ENCODE data around the gene TMX2. TPM values are rescaled to one million over a fixed set of nuclear protein-coding genes. Genes with fewer than 3 reads are reported as not detected.
A peak's percentile ranks its signal among the peaks of the same experiment; 100 is the strongest.
"Not testable (repeated sequence)": the region's sequence is repeated elsewhere in the genome, so short reads cannot be mapped to it uniquely, and the experiment has no call there.

Gene TMX2
- 139 and 143 TPM in 2 replicates for total RNA-seq (2014; rRNA removed; shearing (Covaris generic); ENCODE audit: low replicate concordance)

DNA sequence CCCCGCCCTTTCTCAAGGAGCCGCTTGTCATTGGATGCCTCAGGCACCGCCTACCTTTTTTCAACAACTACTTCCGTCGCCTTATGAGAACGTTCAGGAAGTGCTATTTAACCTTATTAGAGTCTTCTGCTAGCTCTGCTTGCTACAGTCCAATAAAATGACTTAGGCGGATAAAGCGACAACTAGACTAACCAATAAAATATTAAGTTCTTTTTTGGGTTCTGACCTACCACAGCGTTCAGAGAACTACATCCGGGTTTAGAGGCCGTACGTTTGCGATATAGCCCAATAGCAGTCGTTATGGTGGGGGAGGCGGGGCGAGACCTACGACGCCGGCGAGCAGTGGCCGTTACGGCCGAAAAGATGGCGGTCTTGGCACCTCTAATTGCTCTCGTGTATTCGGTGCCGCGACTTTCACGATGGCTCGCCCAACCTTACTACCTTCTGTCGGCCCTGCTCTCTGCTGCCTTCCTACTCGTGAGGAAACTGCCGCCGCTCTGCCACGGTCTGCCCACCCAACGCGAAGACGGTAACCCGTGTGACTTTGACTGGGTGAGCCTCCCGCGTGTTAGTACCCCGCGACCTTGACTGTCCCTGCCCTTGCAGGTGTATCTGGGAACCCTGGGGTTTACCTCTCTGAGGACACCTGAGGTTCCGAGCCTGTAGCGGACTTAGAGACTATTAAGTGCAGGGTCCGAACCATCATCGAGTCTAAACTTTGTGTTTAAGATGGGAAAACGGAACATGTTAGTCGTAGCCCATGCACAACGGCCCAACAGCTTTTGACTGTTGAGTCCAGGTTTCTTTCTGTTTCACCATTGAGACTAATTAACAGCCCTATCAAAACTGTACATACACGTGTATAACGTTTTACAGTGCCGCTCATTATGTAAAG, at the start of gene TMX2:
TSS of gene TMX2 (plus strand) at position 338 of the 895 bp plus-strand sequence. CDS start at position 364, 26 bp downstream.
- Histone ChIP-seq H3K4me3 (peak within 1 kb of the TSS; percentile 79), H3K27me3 (no peaks in the 10 kb centered on the region), H3K9me3 (no peaks in the 10 kb centered on the region), H3K36me3 (peaks cover 18% of the 10 kb centered on the region)
- peak; percentile 92 for DNase-seq

DNA sequence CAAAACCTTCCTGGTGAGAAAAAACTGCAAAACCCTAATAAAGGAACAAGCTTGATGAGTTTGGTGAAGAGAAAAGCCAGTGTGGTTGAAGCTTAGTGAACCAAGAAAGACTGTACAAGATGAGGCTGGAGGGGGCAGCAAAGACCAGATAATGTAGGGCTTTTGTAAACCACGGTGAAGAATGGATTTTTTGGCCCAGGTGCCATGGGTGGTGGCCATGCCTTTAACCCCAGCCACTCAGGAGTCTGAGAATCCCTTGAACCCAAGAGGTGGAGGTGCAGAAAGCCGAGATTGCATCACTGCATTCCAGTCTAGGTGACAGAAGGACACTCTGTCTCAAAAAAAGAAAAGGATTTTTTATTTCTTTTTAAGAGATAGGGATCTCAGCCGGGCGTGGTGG, 49.5 kb upstream of the TMX2 start:
- no peak overlapping the region for H3K4me3 ChIP-seq
- no peak for DNase-seq
- peaks cover 30% of the 10 kb centered on the region for H3K36me3 ChIP-seq
- H3K9me3 ChIP-seq = no peaks in the 10 kb centered on the region
- no peaks in the 10 kb centered on the region for H3K27me3 ChIP-seq

DNA sequence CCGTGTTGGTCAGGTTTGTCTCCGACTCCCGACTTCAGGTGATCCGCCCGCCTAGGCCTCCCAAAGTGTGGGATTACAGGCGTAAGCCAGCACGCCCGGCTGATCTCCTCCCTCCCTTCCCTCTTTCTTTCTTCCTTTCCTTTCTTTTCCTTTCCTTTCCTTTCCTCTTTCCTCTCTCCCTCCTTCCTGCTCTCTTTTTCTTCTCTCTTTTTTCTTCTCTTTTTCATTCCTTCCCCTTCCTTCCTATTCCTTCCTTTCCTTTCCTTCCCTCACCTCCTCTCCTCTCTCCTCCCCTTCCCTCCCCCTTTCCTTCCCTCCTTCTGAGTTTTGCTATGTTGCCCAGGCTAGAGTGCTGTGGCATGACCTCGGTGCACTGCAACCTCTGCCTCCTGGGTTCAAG, 48.4 kb upstream of the TMX2 start:
- no peak overlapping the region for H3K4me3 ChIP-seq
- peaks cover 30% of the 10 kb centered on the region for H3K36me3 ChIP-seq
- no peaks in the 10 kb centered on the region for H3K9me3 ChIP-seq
- DNase-seq = no peak
- no peaks in the 10 kb centered on the region for H3K27me3 ChIP-seq

GRCh38 chr11:57667117-57667735, 45.2 kb upstream of the TMX2 start:
- H3K27me3 ChIP-seq = no peaks in the 10 kb centered on the region
- H3K4me3 ChIP-seq = peak overlapping the region; percentile 92
- no peaks in the 10 kb centered on the region for H3K9me3 ChIP-seq
- H3K36me3 ChIP-seq = peaks cover 27% of the 10 kb centered on the region
- DNase-seq = peak; percentile 98

GRCh38 chr11:57667736-57668433, 44.5 kb upstream of the TMX2 start, which contains the start of gene ZDHHC5:
ZDHHC5 (plus strand) TSS chr11:57668114; CDS start chr11:57673091, 4,977 bp downstream.
- Histone ChIP-seq H3K4me3 (peak within 1 kb of the TSS; percentile 92), H3K27me3 (no peaks in the 10 kb centered on the region), H3K36me3 (peaks cover 30% of the 10 kb centered on the region), H3K9me3 (no peaks in the 10 kb centered on the region)
- DNase-seq = peak; percentile 99

GRCh38 chr11:57668434-57668782, 44.0 kb upstream of the TMX2 start:
- Histone ChIP-seq H3K4me3 (peak overlapping the region; percentile 92), H3K27me3 (no peaks in the 10 kb centered on the region), H3K9me3 (no peaks in the 10 kb centered on the region), H3K36me3 (peaks cover 36% of the 10 kb centered on the region)
- no peak for DNase-seq

- no peak for DNase-seq
- Histone ChIP-seq H3K4me3 (no peak overlapping the region), H3K27me3 (no peaks in the 10 kb centered on the region), H3K36me3 (peaks cover 71% of the 10 kb centered on the region), H3K9me3 (no peaks in the 10 kb centered on the region)
Observed at GRCh38 chr11:57674251-57674650, 38.1 kb upstream of the TMX2 start.

GRCh38 chr11:57675176-57675941, 37.0 kb upstream of the TMX2 start:
- H3K27me3 ChIP-seq = no peaks in the 10 kb centered on the region
- H3K9me3 ChIP-seq = no peaks in the 10 kb centered on the region
- peaks cover 71% of the 10 kb centered on the region for H3K36me3 ChIP-seq
- H3K4me3 ChIP-seq = no peak overlapping the region
- no peak for DNase-seq

DNA sequence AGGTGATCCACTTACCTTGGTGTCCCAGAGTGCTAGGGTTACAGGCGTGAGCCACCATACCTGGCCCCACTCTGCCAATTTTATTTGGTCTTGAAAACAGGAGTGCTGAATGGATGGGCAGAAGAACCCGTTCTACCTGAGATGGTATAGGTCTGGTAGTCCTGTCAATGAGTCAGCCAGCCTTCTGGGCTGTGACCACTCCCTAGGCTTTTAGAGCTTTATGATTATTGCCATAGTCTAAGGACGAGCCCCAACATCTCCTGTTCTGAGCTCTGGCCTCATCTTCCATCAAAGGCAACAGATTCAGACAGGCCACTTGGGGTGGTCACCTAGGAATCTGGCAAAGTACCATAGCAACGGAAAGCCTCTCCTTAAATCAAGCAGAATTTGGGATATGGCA, 33.0 kb upstream of the TMX2 start:
- Histone ChIP-seq H3K4me3 (no peak overlapping the region), H3K27me3 (no peaks in the 10 kb centered on the region), H3K36me3 (peaks cover 72% of the 10 kb centered on the region), H3K9me3 (no peaks in the 10 kb centered on the region)
- no peak for DNase-seq

DNA sequence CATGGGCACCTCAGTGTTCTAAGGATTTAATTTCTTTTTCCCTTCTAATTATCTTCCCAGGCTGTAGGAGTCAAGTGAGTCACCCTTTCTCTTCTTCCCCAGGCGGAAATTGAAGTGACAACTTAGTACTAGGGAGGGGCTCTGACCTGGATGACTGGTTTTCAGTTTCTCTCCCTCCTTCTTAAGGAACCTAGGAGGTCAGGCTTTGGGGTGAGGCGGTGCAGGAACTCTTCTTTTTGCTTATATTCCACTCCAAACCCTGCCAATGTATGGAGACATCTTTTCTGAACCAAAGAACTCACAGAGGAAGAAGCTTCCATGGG, 31.9 kb upstream of the TMX2 start:
- Histone ChIP-seq H3K27me3 (no peaks in the 10 kb centered on the region), H3K9me3 (no peaks in the 10 kb centered on the region), H3K4me3 (no peak overlapping the region), H3K36me3 (peaks cover 71% of the 10 kb centered on the region)
- DNase-seq = no peak

- no peaks in the 10 kb centered on the region for H3K9me3 ChIP-seq
- no peak overlapping the region for H3K4me3 ChIP-seq
- no peak for DNase-seq
- H3K27me3 ChIP-seq = no peaks in the 10 kb centered on the region
- peaks cover 69% of the 10 kb centered on the region for H3K36me3 ChIP-seq
Observed at GRCh38 chr11:57681168-57681567, 31.2 kb upstream of the TMX2 start.

DNA sequence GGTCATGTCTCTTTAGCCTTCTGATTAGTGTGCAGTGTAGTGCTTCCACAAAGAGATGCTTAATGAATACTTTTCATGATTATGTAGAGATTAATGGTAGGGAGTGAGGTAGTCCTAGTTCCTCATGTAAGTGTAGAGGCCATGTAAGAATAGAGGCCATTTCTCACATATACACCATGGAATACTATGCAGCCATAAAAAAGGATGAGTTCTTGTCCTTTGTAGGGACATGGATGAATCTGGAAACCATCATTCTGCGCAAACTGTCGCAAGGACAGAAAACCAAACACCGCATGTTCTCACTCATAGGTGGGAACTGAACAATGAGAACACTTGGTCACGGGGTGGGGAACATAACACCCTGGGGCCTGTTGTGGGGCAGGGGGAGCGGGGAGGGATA, 21.9 kb upstream of the TMX2 start:
- not testable (repeated sequence) for DNase-seq, H3K9me3 ChIP-seq, H3K27me3 ChIP-seq, H3K4me3 ChIP-seq
- H3K36me3 ChIP-seq = peaks cover 73% of the 10 kb centered on the region

DNA sequence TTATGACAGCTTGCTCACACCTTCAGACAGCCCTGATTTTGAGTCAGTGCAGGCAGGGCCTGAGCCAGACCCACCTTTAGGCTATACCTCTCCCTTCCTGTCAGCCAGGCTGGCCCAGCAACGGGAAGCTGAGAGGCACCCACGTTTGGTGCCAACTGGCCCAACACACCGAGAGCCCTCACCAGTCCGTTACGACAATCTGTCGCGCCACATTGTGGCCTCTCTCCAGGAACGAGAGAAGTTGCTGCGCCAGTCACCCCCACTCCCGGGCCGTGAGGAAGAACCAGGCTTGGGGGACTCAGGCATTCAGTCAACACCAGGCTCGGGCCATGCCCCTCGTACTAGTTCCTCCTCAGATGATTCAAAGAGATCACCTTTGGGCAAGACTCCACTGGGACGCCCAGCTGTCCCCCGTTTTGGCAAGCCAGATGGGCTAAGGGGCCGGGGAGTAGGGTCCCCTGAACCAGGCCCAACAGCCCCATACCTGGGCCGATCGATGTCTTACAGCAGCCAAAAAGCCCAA, 13.5 kb upstream of the TMX2 start:
- Histone ChIP-seq H3K9me3 (no peaks in the 10 kb centered on the region), H3K4me3 (no peak overlapping the region), H3K27me3 (no peaks in the 10 kb centered on the region), H3K36me3 (peaks cover 77% of the 10 kb centered on the region)
- no peak for DNase-seq

DNA sequence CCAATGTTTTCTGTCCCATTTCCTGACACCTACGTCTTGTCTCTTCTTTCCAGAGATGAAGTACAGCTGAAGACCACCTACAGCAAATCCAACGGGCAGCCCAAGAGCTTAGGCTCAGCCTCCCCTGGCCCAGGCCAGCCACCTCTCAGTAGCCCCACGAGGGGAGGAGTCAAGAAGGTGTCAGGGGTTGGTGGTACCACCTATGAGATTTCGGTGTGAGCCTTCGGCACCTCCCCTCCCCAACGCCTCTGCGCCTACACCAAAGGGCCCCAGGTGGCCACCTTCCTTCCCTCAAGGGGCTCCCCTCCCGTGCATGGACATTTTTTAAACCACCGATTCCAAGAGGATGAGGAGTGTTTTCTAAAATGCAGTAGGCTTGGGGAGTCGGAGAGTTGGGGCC, 12.6 kb upstream of the TMX2 start:
- DNase-seq = no peak
- H3K4me3 ChIP-seq = no peak overlapping the region
- no peaks in the 10 kb centered on the region for H3K27me3 ChIP-seq
- H3K36me3 ChIP-seq = peaks cover 74% of the 10 kb centered on the region
- H3K9me3 ChIP-seq = no peaks in the 10 kb centered on the region

- Histone ChIP-seq H3K36me3 (peaks cover 70% of the 10 kb centered on the region), H3K4me3 (no peak overlapping the region), H3K27me3 (no peaks in the 10 kb centered on the region), H3K9me3 (no peaks in the 10 kb centered on the region)
- no peak for DNase-seq
Observed at GRCh38 chr11:57700425-57700824, 12.0 kb upstream of the TMX2 start.

DNA sequence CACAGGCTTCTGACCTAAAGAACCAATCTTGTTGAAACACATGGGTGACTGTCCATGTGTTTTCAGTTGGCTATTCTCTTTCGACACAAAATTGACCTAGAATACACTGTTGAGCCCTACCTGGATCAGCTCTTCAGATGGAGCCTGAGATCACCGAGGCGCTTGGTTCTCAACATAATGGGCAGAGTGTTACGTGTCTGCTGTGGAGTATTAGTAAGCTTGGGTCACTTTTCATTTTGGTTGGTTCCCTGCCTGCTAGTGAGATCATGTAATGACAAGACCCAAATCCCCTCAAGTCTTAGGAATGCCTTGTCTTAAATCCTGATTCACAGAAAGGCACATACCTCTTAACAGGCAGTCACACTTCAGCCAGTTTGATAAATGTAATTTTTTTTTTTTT, 9.1 kb upstream of the TMX2 start:
- DNase-seq = no peak
- H3K27me3 ChIP-seq = no peaks in the 10 kb centered on the region
- H3K36me3 ChIP-seq = peaks cover 51% of the 10 kb centered on the region
- no peaks in the 10 kb centered on the region for H3K9me3 ChIP-seq
- H3K4me3 ChIP-seq = no peak overlapping the region
